ENCODE results near the gene WFDC1. TPM values are rescaled to one million over a fixed set of nuclear protein-coding genes. Genes with fewer than 3 reads are reported as not detected.

Gene WFDC1
- total RNA-seq, 1 donor from 2014 or later = 0.14 TPM

DNA sequence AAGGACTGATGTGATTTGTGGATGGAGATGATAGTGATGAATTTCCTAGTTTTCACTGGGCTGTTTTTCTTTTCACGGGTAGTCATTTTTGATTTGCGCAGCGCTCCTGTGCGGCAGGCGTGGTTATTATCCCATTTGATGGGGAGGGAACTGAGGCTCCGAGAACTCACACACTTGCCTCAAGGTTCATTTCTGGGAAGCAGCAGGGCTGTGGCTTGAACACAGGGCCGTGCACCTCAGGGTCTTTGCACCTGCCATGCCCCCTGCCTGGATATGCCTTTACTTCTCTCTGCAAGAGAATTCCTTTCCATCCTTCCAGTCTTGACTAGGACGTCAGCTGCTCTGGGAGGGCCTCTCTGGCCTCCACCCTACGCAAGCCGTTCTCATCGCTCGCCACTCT, 16.3 kb upstream of the WFDC1 start:
- Mint-ChIP-seq H3K36me3 (ENCODE audit: low read depth) (no peaks in the 10 kb centered on the region), H3K9me3 (no peaks in the 10 kb centered on the region), H3K4me1 (peaks cover 21% of the 10 kb centered on the region), H3K27me3 (ENCODE audit: low read depth) (peaks cover 2% of the 10 kb centered on the region), H3K27ac (ENCODE audit: unreplicated experiment) (no peak overlapping the region), H3K4me3 (no peak overlapping the region)
- TF ChIP-seq, protein P1, sequence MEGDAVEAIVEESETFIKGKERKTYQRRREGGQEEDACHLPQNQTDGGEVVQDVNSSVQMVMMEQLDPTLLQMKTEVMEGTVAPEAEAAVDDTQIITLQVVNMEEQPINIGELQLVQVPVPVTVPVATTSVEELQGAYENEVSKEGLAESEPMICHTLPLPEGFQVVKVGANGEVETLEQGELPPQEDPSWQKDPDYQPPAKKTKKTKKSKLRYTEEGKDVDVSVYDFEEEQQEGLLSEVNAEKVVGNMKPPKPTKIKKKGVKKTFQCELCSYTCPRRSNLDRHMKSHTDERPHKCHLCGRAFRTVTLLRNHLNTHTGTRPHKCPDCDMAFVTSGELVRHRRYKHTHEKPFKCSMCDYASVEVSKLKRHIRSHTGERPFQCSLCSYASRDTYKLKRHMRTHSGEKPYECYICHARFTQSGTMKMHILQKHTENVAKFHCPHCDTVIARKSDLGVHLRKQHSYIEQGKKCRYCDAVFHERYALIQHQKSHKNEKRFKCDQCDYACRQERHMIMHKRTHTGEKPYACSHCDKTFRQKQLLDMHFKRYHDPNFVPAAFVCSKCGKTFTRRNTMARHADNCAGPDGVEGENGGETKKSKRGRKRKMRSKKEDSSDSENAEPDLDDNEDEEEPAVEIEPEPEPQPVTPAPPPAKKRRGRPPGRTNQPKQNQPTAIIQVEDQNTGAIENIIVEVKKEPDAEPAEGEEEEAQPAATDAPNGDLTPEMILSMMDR (conservative IDR thresholded peaks at IDR 0.05) = no peak
- no peak for DNase-seq (ENCODE audit: low read depth, low spot score)

DNA sequence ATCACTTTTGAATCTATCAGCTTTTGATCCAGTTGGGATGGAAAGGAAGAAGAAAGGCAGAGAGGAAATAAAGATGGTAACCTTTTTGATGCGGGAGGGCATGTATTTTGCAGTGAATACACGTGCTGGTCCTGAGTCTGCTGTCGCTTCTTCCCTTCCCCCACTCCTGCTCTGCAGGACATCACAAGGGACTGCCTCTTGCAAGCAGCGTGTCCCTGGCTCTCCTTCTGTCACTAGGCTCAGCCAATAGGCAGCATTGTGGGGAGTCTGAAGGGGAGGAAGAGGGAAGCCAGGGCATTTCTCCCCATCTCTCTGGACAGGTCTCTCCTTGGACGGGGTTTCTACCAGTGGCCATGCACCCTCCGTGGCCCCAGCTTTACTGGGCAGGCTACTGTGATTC, 15.7 kb upstream of the WFDC1 start:
- H3K4me3 Mint-ChIP-seq = no peak overlapping the region
- no peak overlapping the region for H3K27ac Mint-ChIP-seq (ENCODE audit: unreplicated experiment)
- H3K9me3 Mint-ChIP-seq = no peaks in the 10 kb centered on the region
- peaks cover 2% of the 10 kb centered on the region for H3K27me3 Mint-ChIP-seq (ENCODE audit: low read depth)
- peaks cover 27% of the 10 kb centered on the region for H3K4me1 Mint-ChIP-seq
- no peak for DNase-seq (ENCODE audit: low read depth, low spot score)
- TF ChIP-seq, protein P1 (conservative IDR thresholded peaks at IDR 0.05) = no peak
- H3K36me3 Mint-ChIP-seq (ENCODE audit: low read depth) = no peaks in the 10 kb centered on the region

DNA sequence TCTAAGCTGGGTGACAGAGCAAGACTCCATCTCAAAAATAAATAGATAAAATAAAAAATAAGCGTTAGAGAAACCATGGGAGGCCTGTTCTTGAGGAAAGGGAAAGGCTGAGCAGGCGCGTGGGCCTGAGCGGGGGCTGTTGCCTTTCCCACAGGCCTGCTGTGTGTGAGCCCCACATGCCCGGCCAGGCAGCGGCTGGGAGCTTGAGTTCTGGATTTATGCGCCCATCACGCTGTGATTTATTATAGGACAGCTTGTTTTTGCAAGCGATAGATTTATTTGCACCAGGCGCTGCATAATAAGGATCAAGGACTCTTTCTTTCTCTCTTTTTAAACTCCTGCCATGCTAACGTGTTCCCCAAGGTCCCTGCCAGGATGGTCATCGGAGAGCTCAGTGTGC, 14.8 kb upstream of the WFDC1 start:
- no peaks in the 10 kb centered on the region for H3K9me3 Mint-ChIP-seq
- H3K27me3 Mint-ChIP-seq (ENCODE audit: low read depth) = peaks cover 2% of the 10 kb centered on the region
- DNase-seq (ENCODE audit: low read depth, low spot score) = no peak
- no peak overlapping the region for H3K4me3 Mint-ChIP-seq
- H3K36me3 Mint-ChIP-seq (ENCODE audit: low read depth) = no peaks in the 10 kb centered on the region
- H3K27ac Mint-ChIP-seq (ENCODE audit: unreplicated experiment) = no peak overlapping the region
- TF ChIP-seq, protein P1 (conservative IDR thresholded peaks at IDR 0.05) = no peak
- H3K4me1 Mint-ChIP-seq = peaks cover 35% of the 10 kb centered on the region

DNA sequence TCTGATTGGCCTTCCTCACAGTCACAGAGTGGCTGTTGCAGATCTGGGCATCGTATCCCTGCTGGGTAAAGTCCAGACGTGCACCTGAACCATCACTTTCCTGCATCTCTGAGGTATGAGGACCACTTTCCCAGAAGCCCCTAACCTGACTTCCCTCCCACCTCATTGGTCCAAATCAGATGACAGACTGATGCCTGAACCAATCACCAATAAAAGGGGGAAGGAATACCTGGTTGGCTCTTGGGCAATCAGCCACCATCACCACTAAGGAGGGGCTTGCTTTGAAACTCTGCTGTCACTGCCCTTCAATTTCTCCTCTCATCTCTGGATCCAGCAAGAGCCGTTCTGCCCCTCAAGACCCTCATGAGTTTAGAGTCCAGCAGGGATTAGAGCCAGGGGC, 13.6 kb upstream of the WFDC1 start:
- TF ChIP-seq, protein P1 (conservative IDR thresholded peaks at IDR 0.05) = no peak
- Mint-ChIP-seq H3K27ac (ENCODE audit: unreplicated experiment) (no peak overlapping the region), H3K27me3 (ENCODE audit: low read depth) (peaks cover 2% of the 10 kb centered on the region), H3K4me3 (no peak overlapping the region), H3K4me1 (peaks cover 42% of the 10 kb centered on the region), H3K9me3 (no peaks in the 10 kb centered on the region), H3K36me3 (ENCODE audit: low read depth) (no peaks in the 10 kb centered on the region)
- no peak for DNase-seq (ENCODE audit: low read depth, low spot score)

DNA sequence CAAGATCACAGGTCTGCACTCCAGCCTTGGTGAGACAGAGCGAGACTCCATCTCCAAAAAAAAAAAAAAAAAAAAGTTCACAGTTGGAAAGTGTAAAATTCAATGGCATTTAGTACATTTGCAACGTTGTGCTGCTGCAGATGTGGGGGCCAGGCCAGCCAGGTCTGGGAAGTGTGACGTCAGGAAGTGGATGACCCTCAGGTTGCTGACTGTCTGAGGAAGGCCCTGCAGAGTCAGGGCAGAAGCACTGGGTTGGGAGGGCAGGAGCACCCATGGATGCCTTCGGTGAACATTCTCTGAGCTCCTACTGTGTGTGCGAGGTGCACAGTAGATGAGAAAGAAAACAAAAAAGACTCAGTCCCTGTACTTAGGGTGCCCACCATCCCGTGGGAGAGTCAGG, 12.1 kb upstream of the WFDC1 start:
- Mint-ChIP-seq H3K27me3 (ENCODE audit: low read depth) (peaks cover 3% of the 10 kb centered on the region), H3K4me3 (no peak overlapping the region), H3K36me3 (ENCODE audit: low read depth) (no peaks in the 10 kb centered on the region), H3K4me1 (peaks cover 42% of the 10 kb centered on the region), H3K27ac (ENCODE audit: unreplicated experiment) (no peak overlapping the region), H3K9me3 (no peaks in the 10 kb centered on the region)
- TF ChIP-seq, protein P1 (conservative IDR thresholded peaks at IDR 0.05) = no peak
- DNase-seq (ENCODE audit: low read depth, low spot score) = no peak

All from neural crest cell (in vitro differentiated cells).